Suprapubic skin (tissue), 4 donors: Measurements from ENCODE around the gene DBP. TPM values are rescaled to one million over a fixed set of nuclear protein-coding genes. Genes with fewer than 3 reads are reported as not detected.

ENCODE experiments used
- DNase-seq, 2 donors: peaks; one replicate each; pipeline ENCODE4 v3.0.0-alpha.2; 2019; ENCODE audit warnings: low spot score in 2 of 2
- H3K27ac ChIP-seq: fragments of 200-600 bp; sonication (generic); one replicate; pipeline ENCODE4 v1.5.1; 2019
- H3K27me3 ChIP-seq: fragments of 200-600 bp; sonication (generic); one replicate; pipeline ENCODE4 v1.5.1; 2019
- H3K36me3 ChIP-seq: fragments of 200-600 bp; sonication (generic); one replicate; pipeline ENCODE4 v1.5.1; 2019
- H3K4me1 ChIP-seq: fragments of 200-600 bp; sonication (generic); one replicate; pipeline ENCODE4 v1.5.1; 2019
- H3K4me3 ChIP-seq: fragments of 200-600 bp; sonication (generic); one replicate; pipeline ENCODE4 v1.5.1; 2019; ENCODE audit warnings: mild to moderate bottlenecking
- H3K9me3 ChIP-seq: fragments of 200-600 bp; sonication (generic); one replicate; pipeline ENCODE4 v1.5.1; 2019
- CTCF ChIP-seq, 2 donors: fragments of 200-600 bp in 1 of 2; fragments of 450-650 bp in 1 of 2; sonication (generic) in 1 of 2; IDR thresholded peaks; one replicate each; pipeline ENCODE4 v1.5.1; 2016 to 2019; ENCODE audit warnings: antibody characterized with exemption in 2 of 2, mild to moderate bottlenecking in 1 of 2, moderate library complexity in 1 of 2
- EP300 ChIP-seq: sonication (generic); formaldehyde crosslinking; IDR thresholded peaks from one replicate; pipeline ENCODE4 v1.6.1; 2017; ENCODE audit warnings: antibody characterized with exemption
- POLR2A ChIP-seq, 2 donors: fragments of 450-650 bp; IDR thresholded peaks; one replicate each; pipeline ENCODE4 v1.6.1; 2017; ENCODE audit warnings: antibody characterized with exemption in 2 of 2, mild to moderate bottlenecking in 2 of 2, moderate library complexity in 2 of 2
- POLR2AphosphoS5 ChIP-seq, 3 donors: sonication (generic); formaldehyde crosslinking; IDR thresholded peaks; one replicate each; pipeline ENCODE4 v1.6.1; 2017; ENCODE audit warnings: antibody characterized with exemption in 3 of 3
- WGBS: methylation state at CpG from one replicate; pipeline ENCODE4 v1.1.5; 2018; 5-methylcytosine and 5-hydroxymethylcytosine counted together
- total RNA-seq, 4 donors: library from RNA; depleted of rRNA; stranded (reverse); fragments of >200 nt; gene quantifications; one replicate each; pipeline ENCODE4 v1.1.0, GENCODE V29; 2016

DBP gene
- total RNA-seq, 4 donors from 2014 or later = 11.2 to 22.3 (median 17.8) TPM

GRCh38 chr19:48639483-48640375 lies 2.5 kb upstream of the DBP start:
- DNase-seq = peak in 1 of 2 donors; percentile 71
- H3K27ac ChIP-seq = no peak overlapping the region
- 68% methylated on average over 33 of the region's 33 CpGs for WGBS
- H3K4me3 ChIP-seq = peak overlapping the region; percentile 7
- peaks cover 36% of the 10 kb centered on the region for H3K4me1 ChIP-seq
- no peak for TF ChIP-seq CTCF (IDR thresholded peaks at IDR 0.05)
- TF ChIP-seq POLR2AphosphoS5 (IDR thresholded peaks at IDR 0.05) = no peak
- no peak for TF ChIP-seq EP300
- TF ChIP-seq POLR2A (IDR thresholded peaks at IDR 0.05) = no peak
- no peaks in the 10 kb centered on the region for H3K27me3 ChIP-seq
- H3K36me3 ChIP-seq = no peaks in the 10 kb centered on the region
- H3K9me3 ChIP-seq = no peaks in the 10 kb centered on the region

- Histone ChIP-seq H3K27ac (peak overlapping the region; percentile 94), H3K4me1 (peaks cover 40% of the 10 kb centered on the region), H3K36me3 (no peaks in the 10 kb centered on the region), H3K27me3 (no peaks in the 10 kb centered on the region), H3K9me3 (no peaks in the 10 kb centered on the region), H3K4me3 (peak overlapping the region; percentile 82)
- peak in 1 of 2 donors; percentile 67 for DNase-seq
- 72% methylated on average over 16 of the region's 16 CpGs for WGBS
- no peak for TF ChIP-seq POLR2AphosphoS5 (IDR thresholded peaks at IDR 0.05)
- no peak for TF ChIP-seq EP300
- no peak for TF ChIP-seq CTCF (IDR thresholded peaks at IDR 0.05)
- TF ChIP-seq POLR2A (IDR thresholded peaks at IDR 0.05) = no peak
Measured at GRCh38 chr19:48638831-48639381, 1.7 kb upstream of the DBP start.

- peak overlapping the region; percentile 82 for H3K4me3 ChIP-seq
- no peaks in the 10 kb centered on the region for H3K9me3 ChIP-seq
- DNase-seq = peak; percentile 92 to 93
- peak in 1 of 2 donors; percentile 31 for TF ChIP-seq POLR2A (IDR thresholded peaks at IDR 0.05)
- TF ChIP-seq POLR2AphosphoS5 (IDR thresholded peaks at IDR 0.05) = no peak
- no peak for TF ChIP-seq EP300
- TF ChIP-seq CTCF (IDR thresholded peaks at IDR 0.05) = peak in 1 of 2 donors; percentile 8
- H3K4me1 ChIP-seq = peaks cover 47% of the 10 kb centered on the region
- WGBS = 5% methylated on average over 29 of the region's 29 CpGs
- peaks cover under 1% of the 10 kb centered on the region for H3K36me3 ChIP-seq
- H3K27ac ChIP-seq = peak overlapping the region; percentile 94
- H3K27me3 ChIP-seq = no peaks in the 10 kb centered on the region
Measured at GRCh38 chr19:48637948-48638830, 1.0 kb upstream of the DBP start.

- H3K4me3 ChIP-seq = peak overlapping the region; percentile 82
- H3K4me1 ChIP-seq = peaks cover 54% of the 10 kb centered on the region
- H3K36me3 ChIP-seq = peaks cover 6% of the 10 kb centered on the region
- DNase-seq = peak; percentile 100
- TF ChIP-seq POLR2AphosphoS5 (IDR thresholded peaks at IDR 0.05) = peak in 2 of 3 donors; percentile 56 to 83
- TF ChIP-seq EP300 = no peak
- peak overlapping the region; percentile 94 for H3K27ac ChIP-seq
- no peaks in the 10 kb centered on the region for H3K9me3 ChIP-seq
- WGBS = under 1% methylated on average over 12 of the region's 38 CpGs
- no peaks in the 10 kb centered on the region for H3K27me3 ChIP-seq
Measured at GRCh38 chr19:48637449-48637947, 319 bp upstream of the DBP start.
